Measurements from ENCODE around the gene ASS1.

Gene ASS1

DNA sequence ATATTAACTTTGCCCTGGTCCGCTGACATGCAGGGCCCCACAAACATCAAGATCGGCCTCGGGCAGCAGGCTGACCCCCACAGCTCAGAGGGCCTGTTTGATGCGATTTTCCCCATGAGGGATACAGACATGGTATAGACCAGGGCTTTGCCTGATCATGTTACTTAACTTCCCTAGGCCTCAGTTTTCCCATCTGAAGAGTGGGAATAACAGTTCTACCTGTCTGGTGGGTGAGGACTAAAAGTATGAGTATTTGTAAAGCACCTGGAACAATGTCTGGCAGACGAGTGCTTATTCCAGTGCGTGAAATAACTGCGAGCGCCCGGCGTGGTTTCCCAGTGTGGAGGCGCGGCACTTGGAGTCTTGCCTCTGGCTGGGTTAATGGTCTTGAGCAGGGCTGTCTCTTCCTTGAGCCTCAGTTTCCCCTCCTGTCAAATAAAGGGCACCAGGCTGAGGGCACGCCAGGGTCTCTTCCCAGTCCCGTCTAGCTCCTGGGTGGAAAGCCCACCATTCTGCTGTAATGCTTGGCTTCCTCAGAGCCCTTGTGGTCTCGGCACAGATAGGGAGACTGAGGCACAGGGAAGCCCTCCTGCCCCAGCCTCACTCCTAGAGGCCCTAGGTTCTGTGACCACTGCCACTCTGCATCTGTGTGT is 47.2 kb downstream of the ASS1 start:
- Histone ChIP-seq H3K27ac (ENCODE audit: low read depth, low read length) (no peak overlapping the region), H3K4me1 (ENCODE audit: control insufficient read depth, insufficient read depth, low read length) (no peaks in the 10 kb centered on the region), H3K36me3 (ENCODE audit: control insufficient read depth, insufficient read depth, low read length) (no peaks in the 10 kb centered on the region), H3K27me3 (ENCODE audit: control insufficient read depth, insufficient read depth, low read length) (no peaks in the 10 kb centered on the region), H3K4me3 (ENCODE audit: low read length) (no peak overlapping the region), H3K9ac (ENCODE audit: low read length) (no peak overlapping the region)

DNA sequence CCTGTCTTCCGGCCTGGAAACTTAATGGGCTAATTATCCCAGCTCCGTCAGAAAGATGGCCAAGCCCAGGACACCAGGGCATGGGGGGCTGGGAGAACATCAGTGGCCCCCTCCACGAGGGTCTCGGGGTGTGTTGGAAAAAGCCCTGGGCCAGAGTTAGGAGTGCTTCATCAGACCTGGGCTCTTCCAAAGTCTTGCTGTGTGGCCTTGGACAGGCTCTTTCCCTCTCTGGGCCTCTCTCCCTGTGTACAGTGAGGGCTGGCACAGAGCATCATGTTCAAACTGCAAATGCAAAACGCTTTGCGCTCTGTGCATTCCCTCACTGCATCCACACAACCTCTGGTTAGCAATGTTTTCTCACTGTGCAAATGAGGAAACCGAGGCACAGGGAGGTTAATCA is 48.3 kb downstream of the ASS1 start:
- Histone ChIP-seq H3K36me3 (ENCODE audit: control insufficient read depth, insufficient read depth, low read length) (no peaks in the 10 kb centered on the region), H3K27me3 (ENCODE audit: control insufficient read depth, insufficient read depth, low read length) (no peaks in the 10 kb centered on the region)

DNA sequence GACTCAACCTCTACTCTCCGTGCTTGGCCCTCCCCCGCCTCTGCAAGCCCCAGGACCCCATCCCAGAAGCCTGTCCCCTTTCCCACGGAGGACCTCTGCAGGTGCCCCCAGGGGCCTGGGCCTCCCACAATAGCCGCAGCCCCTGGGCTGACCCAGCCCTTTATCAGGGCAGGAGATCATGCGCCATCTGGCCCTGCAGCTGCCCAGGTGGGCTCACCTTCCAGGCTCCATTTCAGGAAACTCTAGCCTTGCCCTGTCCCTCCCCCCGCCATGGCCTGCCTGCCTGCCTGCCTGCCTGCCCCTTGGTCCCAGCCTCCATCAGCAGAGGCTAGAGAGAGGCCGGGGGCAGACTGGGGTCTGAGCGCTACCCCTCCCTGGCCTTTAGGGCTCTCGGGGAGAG is 48.7 kb downstream of the ASS1 start:
- H3K36me3 ChIP-seq (ENCODE audit: control insufficient read depth, insufficient read depth, low read length): no peaks in the 10 kb centered on the region
- no peak overlapping the region for H3K9ac ChIP-seq (ENCODE audit: low read length)
- no peaks in the 10 kb centered on the region for H3K27me3 ChIP-seq (ENCODE audit: control insufficient read depth, insufficient read depth, low read length)
- no peak overlapping the region for H3K27ac ChIP-seq (ENCODE audit: low read depth, low read length)
- no peak overlapping the region for H3K4me3 ChIP-seq (ENCODE audit: low read length)
- no peaks in the 10 kb centered on the region for H3K4me1 ChIP-seq (ENCODE audit: control insufficient read depth, insufficient read depth, low read length)

More for the DNA sequence above, 48.3 kb downstream of the ASS1 start:
- Histone ChIP-seq H3K4me3 (ENCODE audit: low read length) (no peak overlapping the region), H3K27ac (ENCODE audit: low read depth, low read length) (no peak overlapping the region), H3K9ac (ENCODE audit: low read length) (no peak overlapping the region), H3K4me1 (ENCODE audit: control insufficient read depth, insufficient read depth, low read length) (no peaks in the 10 kb centered on the region)

DNA sequence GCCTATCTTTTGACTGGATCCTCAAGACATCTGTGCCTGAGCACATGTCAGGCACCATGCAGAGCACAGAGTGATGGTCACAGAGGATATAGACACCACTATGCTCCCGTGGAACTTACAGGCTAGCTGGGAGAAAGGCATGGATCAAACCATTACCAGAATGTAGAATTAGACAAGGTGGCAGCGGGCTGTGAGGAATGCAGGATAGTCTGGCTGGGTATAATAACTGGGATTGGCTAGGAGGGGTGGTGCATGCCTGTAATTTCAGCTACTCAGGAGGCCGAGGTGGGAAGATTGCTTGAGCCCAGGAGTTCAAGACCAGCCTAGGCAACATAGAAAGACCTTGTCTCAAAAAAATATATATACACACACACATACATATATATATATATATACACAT is 50.3 kb downstream of the ASS1 start:
- no peak overlapping the region for H3K4me3 ChIP-seq (ENCODE audit: low read length)
- H3K36me3 ChIP-seq (ENCODE audit: control insufficient read depth, insufficient read depth, low read length): no peaks in the 10 kb centered on the region
- H3K27ac ChIP-seq (ENCODE audit: low read depth, low read length): no peak overlapping the region
- no peak overlapping the region for H3K9ac ChIP-seq (ENCODE audit: low read length)
- no peaks in the 10 kb centered on the region for H3K27me3 ChIP-seq (ENCODE audit: control insufficient read depth, insufficient read depth, low read length)
- H3K4me1 ChIP-seq (ENCODE audit: control insufficient read depth, insufficient read depth, low read length): no peaks in the 10 kb centered on the region

DNA sequence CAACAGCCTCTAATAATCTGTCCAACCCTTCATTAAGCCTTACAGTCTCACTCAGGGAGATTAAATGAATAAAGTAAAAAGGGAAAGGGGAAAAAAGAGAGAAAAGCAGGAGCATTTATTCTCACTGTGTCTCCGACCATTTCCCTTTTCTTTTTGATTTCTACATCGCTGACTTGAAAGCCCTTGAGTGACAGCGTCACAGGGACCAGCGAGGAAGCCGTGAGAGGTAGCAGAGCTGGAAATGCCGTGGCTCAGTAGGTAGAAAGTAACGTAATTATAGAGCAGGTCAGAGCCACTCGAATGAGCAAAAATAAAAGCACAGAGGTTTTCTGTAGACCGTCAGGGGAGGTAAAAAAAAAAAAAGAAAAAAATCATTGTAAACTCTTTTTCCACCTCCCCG is 52.4 kb downstream of the ASS1 start:
- no peaks in the 10 kb centered on the region for H3K27me3 ChIP-seq (ENCODE audit: control insufficient read depth, insufficient read depth, low read length)
- no peak overlapping the region for H3K27ac ChIP-seq (ENCODE audit: low read depth, low read length)
- no peak overlapping the region for H3K9ac ChIP-seq (ENCODE audit: low read length)
- no peaks in the 10 kb centered on the region for H3K36me3 ChIP-seq (ENCODE audit: control insufficient read depth, insufficient read depth, low read length)
- no peaks in the 10 kb centered on the region for H3K4me1 ChIP-seq (ENCODE audit: control insufficient read depth, insufficient read depth, low read length)
- H3K4me3 ChIP-seq (ENCODE audit: low read length): no peak overlapping the region

DNA sequence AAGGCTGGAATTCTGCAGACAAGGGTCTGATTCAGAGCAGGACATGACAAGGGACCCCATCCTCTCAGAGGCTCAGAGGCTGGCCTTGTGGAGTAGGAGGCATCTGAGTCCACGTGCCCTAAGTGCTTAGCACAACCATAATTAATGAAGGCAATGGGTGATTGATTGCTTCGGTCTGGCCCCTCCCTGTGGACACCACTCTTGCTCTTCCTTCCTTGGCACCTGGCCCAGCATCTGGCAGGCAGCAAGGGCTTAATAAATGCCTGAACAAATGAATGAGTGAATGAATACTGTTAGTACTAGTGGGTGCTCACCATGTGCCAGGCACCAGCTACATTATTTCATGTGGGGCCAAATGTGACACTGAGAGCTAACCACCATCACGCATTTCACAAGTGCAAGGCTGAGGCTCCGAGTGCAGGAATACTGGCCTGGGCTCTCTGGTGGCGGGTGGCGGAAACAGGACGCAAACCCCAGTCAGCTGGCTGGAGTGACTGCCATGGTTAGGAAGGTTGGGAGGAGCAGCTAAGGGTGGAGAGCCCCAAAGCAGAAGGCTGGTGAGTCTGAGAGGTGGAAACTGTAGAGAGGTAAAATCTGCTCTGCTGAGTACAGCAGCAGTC is 53.6 kb downstream of the ASS1 start:
- no peak overlapping the region for H3K27ac ChIP-seq (ENCODE audit: low read depth, low read length)
- no peaks in the 10 kb centered on the region for H3K27me3 ChIP-seq (ENCODE audit: control insufficient read depth, insufficient read depth, low read length)
- no peak overlapping the region for H3K9ac ChIP-seq (ENCODE audit: low read length)
- no peaks in the 10 kb centered on the region for H3K36me3 ChIP-seq (ENCODE audit: control insufficient read depth, insufficient read depth, low read length)
- H3K4me3 ChIP-seq (ENCODE audit: low read length): no peak overlapping the region
- no peaks in the 10 kb centered on the region for H3K4me1 ChIP-seq (ENCODE audit: control insufficient read depth, insufficient read depth, low read length)

DNA sequence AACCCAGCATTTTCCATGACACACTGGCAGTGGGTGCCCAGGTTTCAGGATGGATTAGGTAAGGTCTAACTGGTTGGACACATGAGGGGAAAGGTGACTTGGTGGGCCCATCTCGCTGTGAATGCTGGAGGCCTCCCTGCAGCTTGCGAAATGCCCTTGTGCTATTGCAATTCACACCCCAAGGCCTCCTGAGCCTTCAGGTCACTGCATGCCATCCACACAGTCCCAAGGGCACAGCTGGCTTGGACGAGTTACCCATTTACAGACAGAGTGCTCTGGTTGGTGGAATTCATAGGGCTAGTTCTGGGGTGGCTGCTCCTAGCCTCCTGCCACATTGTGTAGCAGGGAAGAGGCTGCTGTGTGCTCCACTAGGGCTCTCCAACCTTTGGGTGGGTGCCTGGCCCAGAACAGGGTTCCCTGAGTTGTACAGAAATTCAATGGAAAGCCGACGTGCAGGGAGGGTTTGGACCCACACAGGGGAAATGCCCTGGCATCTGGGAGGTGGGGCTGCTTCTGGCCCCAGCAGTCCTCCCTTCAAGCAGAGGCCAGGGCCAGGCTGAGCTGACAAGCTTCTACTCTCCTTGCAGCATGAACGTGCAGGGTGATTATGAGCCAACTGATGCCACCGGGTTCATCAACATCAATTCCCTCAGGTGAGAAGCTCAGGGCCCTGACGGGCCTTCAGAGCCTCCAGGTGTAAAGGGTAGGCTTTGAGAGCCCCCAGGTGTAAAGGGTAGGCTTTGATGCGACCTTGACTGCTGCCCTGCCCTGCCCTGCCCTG is 54.3 kb downstream of the ASS1 start:
- Histone ChIP-seq H3K4me1 (ENCODE audit: control insufficient read depth, insufficient read depth, low read length) (no peaks in the 10 kb centered on the region), H3K27ac (ENCODE audit: low read depth, low read length) (no peak overlapping the region), H3K4me3 (ENCODE audit: low read length) (no peak overlapping the region), H3K9ac (ENCODE audit: low read length) (no peak overlapping the region), H3K27me3 (ENCODE audit: control insufficient read depth, insufficient read depth, low read length) (no peaks in the 10 kb centered on the region), H3K36me3 (ENCODE audit: control insufficient read depth, insufficient read depth, low read length) (no peaks in the 10 kb centered on the region)

DNA sequence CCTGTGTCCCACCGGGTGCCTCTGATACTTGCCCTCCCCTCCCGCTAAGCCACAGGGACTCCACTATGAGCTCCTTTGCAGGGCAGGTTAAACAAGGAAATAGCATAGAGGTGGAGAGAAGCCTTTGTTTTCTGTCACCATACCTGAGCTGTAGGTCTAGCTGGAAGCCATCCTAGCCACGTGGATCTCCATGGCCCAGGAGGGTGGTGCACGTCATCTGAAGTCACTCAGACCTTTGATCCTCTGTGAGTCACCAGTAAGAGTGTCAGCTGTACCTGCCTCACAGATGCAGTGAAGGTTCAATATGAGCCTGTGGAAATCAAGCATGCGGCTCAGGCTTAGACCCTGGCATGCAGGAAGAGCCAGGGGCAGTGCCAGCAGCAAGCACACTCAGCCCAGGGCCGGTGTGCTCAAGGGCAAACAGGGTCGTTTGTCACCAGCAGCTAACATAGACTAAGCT is 55.1 kb downstream of the ASS1 start:
- no peaks in the 10 kb centered on the region for H3K4me1 ChIP-seq (ENCODE audit: control insufficient read depth, insufficient read depth, low read length)
- no peaks in the 10 kb centered on the region for H3K36me3 ChIP-seq (ENCODE audit: control insufficient read depth, insufficient read depth, low read length)
- H3K9ac ChIP-seq (ENCODE audit: low read length): no peak overlapping the region
- H3K27ac ChIP-seq (ENCODE audit: low read depth, low read length): no peak overlapping the region
- H3K27me3 ChIP-seq (ENCODE audit: control insufficient read depth, insufficient read depth, low read length): no peaks in the 10 kb centered on the region
- no peak overlapping the region for H3K4me3 ChIP-seq (ENCODE audit: low read length)

DNA sequence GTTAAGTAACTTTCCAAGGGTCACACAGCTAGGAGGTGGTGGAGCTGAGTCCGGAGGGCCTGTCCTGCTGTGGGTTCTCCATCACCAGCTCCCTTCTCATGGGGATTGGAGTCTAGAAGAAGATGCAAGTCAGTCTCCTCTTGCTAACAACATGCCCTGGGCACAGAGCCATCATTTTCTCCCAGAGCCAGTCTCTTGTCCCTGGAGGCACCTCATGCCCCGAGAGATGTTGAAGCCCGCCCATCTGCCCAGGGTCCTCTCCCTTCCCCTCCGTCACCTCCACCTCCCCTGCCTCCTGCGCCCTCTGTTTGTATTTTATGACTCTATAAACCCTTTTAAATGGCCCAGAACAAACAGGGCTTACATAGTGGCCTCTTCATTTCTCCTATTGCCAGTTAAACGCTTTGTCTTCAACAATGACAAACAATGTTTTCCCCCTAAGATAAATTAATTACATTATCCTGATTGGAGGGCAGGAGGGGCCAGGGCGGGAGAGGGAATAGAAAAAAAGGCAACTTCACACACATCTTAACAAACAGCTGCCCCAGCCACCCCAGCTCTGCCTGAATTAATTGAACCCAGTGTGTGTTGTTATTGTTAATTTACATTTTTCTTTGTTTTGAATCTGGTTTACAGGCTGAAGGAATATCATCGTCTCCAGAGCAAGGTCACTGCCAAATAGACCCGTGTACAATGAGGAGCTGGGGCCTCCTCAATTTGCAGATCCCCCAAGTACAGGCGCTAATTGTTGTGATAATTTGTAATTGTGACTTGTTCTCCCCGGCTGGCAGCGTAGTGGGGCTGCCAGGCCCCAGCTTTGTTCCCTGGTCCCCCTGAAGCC is 55.8 kb downstream of the ASS1 start:
- Histone ChIP-seq H3K27ac (ENCODE audit: low read depth, low read length) (no peak overlapping the region), H3K9ac (ENCODE audit: low read length) (no peak overlapping the region), H3K36me3 (ENCODE audit: control insufficient read depth, insufficient read depth, low read length) (no peaks in the 10 kb centered on the region), H3K4me3 (ENCODE audit: low read length) (no peak overlapping the region), H3K4me1 (ENCODE audit: control insufficient read depth, insufficient read depth, low read length) (no peaks in the 10 kb centered on the region), H3K27me3 (ENCODE audit: control insufficient read depth, insufficient read depth, low read length) (no peaks in the 10 kb centered on the region)

DNA sequence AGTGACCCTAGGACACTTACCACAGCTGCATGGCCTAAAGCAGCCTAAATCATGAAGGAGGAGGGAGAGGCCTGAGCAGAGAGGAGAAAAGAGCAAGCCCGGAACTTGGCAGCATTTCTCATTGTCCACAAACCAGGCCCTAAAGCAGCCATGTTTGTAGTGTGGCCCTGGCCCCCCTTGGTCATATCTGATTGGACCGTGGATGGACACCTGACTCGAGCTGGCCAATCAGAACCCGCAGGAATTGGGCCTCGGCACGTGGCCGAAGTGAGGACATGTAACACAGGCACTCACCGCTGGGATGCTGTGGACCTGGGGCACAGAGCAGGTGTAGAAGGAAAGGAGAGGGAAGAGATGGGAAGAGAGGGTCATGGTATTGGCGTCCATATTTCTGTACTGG is 56.9 kb downstream of the ASS1 start:
- Histone ChIP-seq H3K27ac (ENCODE audit: low read depth, low read length) (no peak overlapping the region), H3K4me3 (ENCODE audit: low read length) (no peak overlapping the region), H3K27me3 (ENCODE audit: control insufficient read depth, insufficient read depth, low read length) (no peaks in the 10 kb centered on the region), H3K9ac (ENCODE audit: low read length) (no peak overlapping the region), H3K36me3 (ENCODE audit: control insufficient read depth, insufficient read depth, low read length) (no peaks in the 10 kb centered on the region), H3K4me1 (ENCODE audit: control insufficient read depth, insufficient read depth, low read length) (no peaks in the 10 kb centered on the region)

DNA sequence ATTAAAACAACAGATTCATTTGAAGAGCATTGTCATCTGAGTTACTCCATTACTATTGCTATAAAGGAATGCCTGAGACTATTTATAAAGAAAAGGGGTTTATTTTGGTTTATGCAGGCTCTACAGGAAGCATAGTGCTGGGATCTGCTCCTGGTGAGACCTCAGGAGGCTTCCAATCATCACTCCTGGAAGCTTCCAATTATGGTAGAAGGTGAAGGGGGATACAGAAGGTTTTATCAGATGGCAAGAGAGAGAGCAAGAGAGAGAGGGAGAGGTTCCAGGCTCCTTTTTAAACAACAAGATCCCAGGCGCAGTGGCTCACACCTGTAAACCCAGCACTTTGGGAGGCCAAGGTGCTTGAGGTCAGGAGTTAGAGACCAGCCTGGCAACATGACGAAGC is 63.5 kb downstream of the ASS1 start:
- no peaks in the 10 kb centered on the region for H3K36me3 ChIP-seq (ENCODE audit: control insufficient read depth, insufficient read depth, low read length)
- H3K27ac ChIP-seq (ENCODE audit: low read depth, low read length): no peak overlapping the region
- no peak overlapping the region for H3K9ac ChIP-seq (ENCODE audit: low read length)
- H3K4me1 ChIP-seq (ENCODE audit: control insufficient read depth, insufficient read depth, low read length): no peaks in the 10 kb centered on the region
- H3K4me3 ChIP-seq (ENCODE audit: low read length): no peak overlapping the region
- no peaks in the 10 kb centered on the region for H3K27me3 ChIP-seq (ENCODE audit: control insufficient read depth, insufficient read depth, low read length)

DNA sequence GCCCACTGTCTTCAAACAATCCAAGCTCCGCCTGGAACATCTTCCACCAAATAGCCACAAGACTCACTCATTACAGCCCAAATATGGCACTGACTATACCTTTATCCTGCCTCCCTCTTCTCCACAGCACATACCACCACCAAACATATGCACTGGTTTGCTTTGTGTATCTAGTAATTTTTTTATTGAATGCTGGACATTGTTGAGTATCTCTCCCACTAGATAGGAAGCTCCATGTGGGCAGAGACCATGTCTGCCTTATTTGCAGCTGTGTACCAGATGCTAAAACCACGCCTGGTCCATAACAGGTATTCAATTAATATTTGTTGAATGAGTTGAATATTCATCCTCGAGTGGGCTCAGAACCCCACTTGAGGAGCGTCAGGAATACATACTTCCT is 67.4 kb downstream of the ASS1 start:
- H3K9ac ChIP-seq (ENCODE audit: low read length): no peak overlapping the region
- no peak overlapping the region for H3K4me3 ChIP-seq (ENCODE audit: low read length)
- no peaks in the 10 kb centered on the region for H3K4me1 ChIP-seq (ENCODE audit: control insufficient read depth, insufficient read depth, low read length)
- H3K27me3 ChIP-seq (ENCODE audit: control insufficient read depth, insufficient read depth, low read length): peaks cover 3% of the 10 kb centered on the region
- no peak overlapping the region for H3K27ac ChIP-seq (ENCODE audit: low read depth, low read length)
- no peaks in the 10 kb centered on the region for H3K36me3 ChIP-seq (ENCODE audit: control insufficient read depth, insufficient read depth, low read length)
